ENCODE results near the gene ZFAND3. TPM values are rescaled to one million over a fixed set of nuclear protein-coding genes. Genes with fewer than 3 reads are reported as not detected.
A peak's percentile ranks its signal among the peaks of the same experiment; 100 is the strongest.
"Not testable (repeated sequence)": the region's sequence is repeated elsewhere in the genome, so short reads cannot be mapped to it uniquely, and the experiment has no call there.

Gene ZFAND3
- total RNA-seq, 1 experiment from 2014 or later, result 26.2 TPM

- DNase-seq, result no peak
- Histone ChIP-seq H3K4me3 (no peak overlapping the region), H3K27me3 (no peaks in the 10 kb centered on the region), H3K36me3 (peaks cover 9% of the 10 kb centered on the region), H3K9me3 (peaks cover 7% of the 10 kb centered on the region)
Measured at GRCh38 chr6:37867756-37868446, 48.4 kb downstream of the ZFAND3 start.

DNA sequence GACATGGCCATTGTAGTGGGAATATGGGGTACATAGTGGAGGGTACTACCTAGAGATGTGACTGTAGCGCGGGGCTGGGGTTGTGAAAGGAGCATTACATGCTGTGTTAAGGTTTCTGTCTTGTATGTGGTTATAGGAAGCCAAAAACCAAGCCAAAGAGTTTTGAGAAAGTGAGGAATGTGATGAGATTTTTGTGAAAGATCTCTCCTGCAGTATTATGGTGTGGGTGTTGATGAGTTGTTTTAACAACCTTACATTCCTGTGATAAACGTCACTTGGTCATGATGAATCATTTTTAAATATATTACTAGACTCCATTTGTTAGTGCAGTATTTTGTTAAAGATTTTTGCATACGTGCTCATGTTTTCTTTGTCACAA lies 48.9 kb downstream of the ZFAND3 start:
- H3K36me3 ChIP-seq, result peaks cover 9% of the 10 kb centered on the region
- DNase-seq, result peak; percentile 22

GRCh38 chr6:37871616-37872372 lies 52.3 kb downstream of the ZFAND3 start:
- DNase-seq, result no peak
- Histone ChIP-seq H3K36me3 (no peaks in the 10 kb centered on the region; the same call in none of the 2 replicates), H3K9me3 (peaks cover 7% of the 10 kb centered on the region), H3K4me3 (no peak overlapping the region), H3K27me3 (no peaks in the 10 kb centered on the region)

More for the DNA sequence above, 48.9 kb downstream of the ZFAND3 start:
- no peaks in the 10 kb centered on the region for H3K27me3 ChIP-seq
- H3K9me3 ChIP-seq, result peaks cover 7% of the 10 kb centered on the region
- no peak overlapping the region for H3K4me3 ChIP-seq

- H3K4me3 ChIP-seq, result no peak overlapping the region
- DNase-seq, result no peak
- peaks cover 7% of the 10 kb centered on the region for H3K9me3 ChIP-seq
- H3K36me3 ChIP-seq, result no peaks in the 10 kb centered on the region; the same call in none of the 2 replicates
- no peaks in the 10 kb centered on the region for H3K27me3 ChIP-seq
Measured at GRCh38 chr6:37872373-37872745, 52.8 kb downstream of the ZFAND3 start.

DNA sequence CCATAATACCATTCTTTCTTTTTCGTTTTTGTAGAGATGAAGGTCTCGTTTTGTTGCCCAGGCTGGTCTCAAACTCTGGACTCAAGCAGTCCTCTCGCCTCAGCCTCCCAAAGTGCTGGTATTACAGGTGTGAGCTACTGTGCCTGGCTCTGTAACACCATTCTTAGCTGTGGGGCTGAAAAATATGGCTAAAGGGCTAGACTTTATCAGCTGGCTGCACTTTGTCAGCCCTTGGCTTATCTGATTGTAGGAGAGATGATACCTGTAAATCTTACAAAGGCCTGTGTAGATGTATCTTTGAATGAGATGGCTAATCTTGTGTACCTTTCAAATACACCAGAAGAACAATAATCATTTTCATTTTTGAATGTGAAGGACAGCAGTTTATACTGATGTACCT lies 55.2 kb downstream of the ZFAND3 start:
- DNase-seq, result no peak
- Histone ChIP-seq H3K27me3 (no peaks in the 10 kb centered on the region), H3K9me3 (peaks cover 7% of the 10 kb centered on the region), H3K4me3 (no peak overlapping the region), H3K36me3 (no peaks in the 10 kb centered on the region; the same call in none of the 2 replicates)

GRCh38 chr6:37875561-37876309 lies 56.2 kb downstream of the ZFAND3 start:
- Histone ChIP-seq H3K4me3 (no peak overlapping the region), H3K27me3 (no peaks in the 10 kb centered on the region), H3K36me3 (no peaks in the 10 kb centered on the region; the same call in none of the 2 replicates), H3K9me3 (peaks cover 7% of the 10 kb centered on the region)
- no peak for DNase-seq

- H3K36me3 ChIP-seq, result no peaks in the 10 kb centered on the region; the same call in none of the 2 replicates
- H3K4me3 ChIP-seq, result no peak overlapping the region
- H3K9me3 ChIP-seq, result no peaks in the 10 kb centered on the region
- no peaks in the 10 kb centered on the region for H3K27me3 ChIP-seq
- no peak for DNase-seq
Measured at GRCh38 chr6:37876843-37877242, 57.3 kb downstream of the ZFAND3 start.

GRCh38 chr6:37877373-37878149 lies 58.0 kb downstream of the ZFAND3 start:
- H3K9me3 ChIP-seq, result no peaks in the 10 kb centered on the region
- H3K4me3 ChIP-seq, result no peak overlapping the region
- DNase-seq, result no peak
- no peaks in the 10 kb centered on the region for H3K27me3 ChIP-seq
- H3K36me3 ChIP-seq, result no peaks in the 10 kb centered on the region; the same call in none of the 2 replicates

GRCh38 chr6:37878150-37878710 lies 58.7 kb downstream of the ZFAND3 start:
- no peak overlapping the region for H3K4me3 ChIP-seq
- H3K36me3 ChIP-seq, result no peaks in the 10 kb centered on the region; the same call in none of the 2 replicates
- H3K9me3 ChIP-seq, result no peaks in the 10 kb centered on the region
- no peak for DNase-seq
- H3K27me3 ChIP-seq, result no peaks in the 10 kb centered on the region

DNA sequence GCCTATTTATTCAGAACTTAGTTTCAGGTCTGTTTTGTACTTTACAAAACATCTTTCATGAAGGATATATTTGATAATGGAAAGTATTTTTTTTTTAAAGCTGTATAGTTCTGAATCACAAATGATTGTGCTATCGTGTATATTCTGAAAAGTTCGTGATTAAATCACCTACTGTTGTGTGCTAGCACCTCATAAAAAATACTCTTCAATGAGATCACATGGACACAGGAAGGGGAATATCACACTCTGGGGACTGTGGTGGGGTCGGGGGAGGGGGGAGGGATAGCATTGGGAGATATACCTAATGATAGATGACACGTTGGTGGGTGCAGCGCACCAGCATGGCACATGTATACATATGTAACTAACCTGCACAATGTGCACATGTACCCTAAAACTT lies 61.1 kb downstream of the ZFAND3 start:
- H3K27me3 ChIP-seq, H3K9me3 ChIP-seq, DNase-seq, H3K36me3 ChIP-seq, H3K4me3 ChIP-seq: not testable (repeated sequence)

DNA sequence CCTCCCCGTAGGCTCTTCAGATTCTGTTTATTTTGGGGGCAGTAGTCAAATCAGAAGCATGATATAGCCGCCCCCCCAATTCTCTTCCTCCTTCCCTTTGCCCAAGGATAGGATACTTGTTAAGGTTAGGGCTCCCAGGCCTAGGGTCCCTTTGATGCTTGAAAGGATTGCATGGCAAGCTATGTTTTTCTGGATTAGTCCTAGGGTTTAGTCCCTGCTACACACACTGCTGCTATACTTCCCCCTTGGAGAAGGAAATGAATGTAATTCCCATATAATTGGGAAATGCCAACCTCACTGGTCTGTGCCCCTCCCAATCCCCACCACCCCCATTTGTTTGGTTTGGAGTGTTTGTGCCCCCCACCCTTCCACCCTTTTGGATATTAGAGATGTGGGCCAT lies 62.8 kb downstream of the ZFAND3 start:
- Histone ChIP-seq H3K27me3 (no peaks in the 10 kb centered on the region), H3K4me3 (no peak overlapping the region), H3K9me3 (no peaks in the 10 kb centered on the region), H3K36me3 (no peaks in the 10 kb centered on the region; the same call in 1 of the 2 replicates)
- DNase-seq, result no peak

DNA sequence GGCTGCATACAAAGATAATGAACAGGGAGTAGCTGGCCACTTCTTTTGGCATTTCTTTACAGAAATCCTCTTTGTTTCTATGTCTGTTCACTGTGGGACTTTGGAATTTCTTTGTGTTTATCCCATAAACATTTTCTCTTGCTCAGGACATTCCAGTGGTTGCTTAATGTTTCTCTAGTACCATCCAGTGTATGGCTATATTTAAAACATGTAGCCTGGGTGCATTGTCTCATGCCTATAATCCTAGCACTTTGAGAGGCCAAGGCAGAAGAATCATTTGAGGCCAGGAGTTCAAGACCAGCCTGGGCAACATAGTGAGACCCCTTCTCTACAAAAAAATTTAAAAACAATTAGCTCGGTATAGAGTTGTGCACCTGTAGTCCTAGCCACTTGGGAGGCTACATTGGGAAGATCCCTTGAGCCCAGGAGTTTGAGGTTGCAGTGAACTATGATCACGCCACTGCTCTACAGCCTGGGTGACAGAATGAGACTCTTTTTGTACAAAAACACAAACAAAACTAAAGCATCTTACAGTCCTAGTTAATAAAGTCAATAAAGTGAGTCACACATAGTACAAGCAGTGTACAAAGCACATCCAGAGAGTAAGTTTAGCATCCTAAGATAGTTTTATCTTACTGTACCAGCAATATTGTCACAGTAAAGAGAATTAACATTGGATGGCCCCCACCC lies 63.3 kb downstream of the ZFAND3 start:
- H3K9me3 ChIP-seq, result no peaks in the 10 kb centered on the region
- no peak overlapping the region for H3K4me3 ChIP-seq
- no peak for DNase-seq
- H3K36me3 ChIP-seq, result no peaks in the 10 kb centered on the region; the same call in 1 of the 2 replicates
- H3K27me3 ChIP-seq, result no peaks in the 10 kb centered on the region

DNA sequence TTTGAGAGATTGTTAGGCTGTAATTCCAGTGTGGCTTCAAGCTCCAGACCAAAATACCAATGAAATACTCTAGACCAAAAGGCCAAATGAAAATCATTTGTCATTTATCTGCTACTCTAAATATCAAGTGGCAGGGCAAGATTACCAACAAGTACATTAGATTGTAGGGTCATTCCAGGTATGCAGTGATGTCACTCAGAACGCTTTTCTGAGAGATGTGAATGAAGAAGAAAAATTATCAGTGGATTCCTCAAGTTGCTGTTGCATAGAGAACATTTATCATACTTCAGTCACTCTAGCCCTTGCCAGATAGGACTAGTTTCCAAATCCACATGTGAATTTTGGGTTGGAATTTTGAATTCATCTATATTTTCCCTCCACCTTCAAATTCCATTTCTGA lies 65.0 kb downstream of the ZFAND3 start:
- Histone ChIP-seq H3K9me3 (no peaks in the 10 kb centered on the region), H3K27me3 (no peaks in the 10 kb centered on the region), H3K36me3 (no peaks in the 10 kb centered on the region; the same call in 1 of the 2 replicates), H3K4me3 (no peak overlapping the region)
- no peak for DNase-seq

DNA sequence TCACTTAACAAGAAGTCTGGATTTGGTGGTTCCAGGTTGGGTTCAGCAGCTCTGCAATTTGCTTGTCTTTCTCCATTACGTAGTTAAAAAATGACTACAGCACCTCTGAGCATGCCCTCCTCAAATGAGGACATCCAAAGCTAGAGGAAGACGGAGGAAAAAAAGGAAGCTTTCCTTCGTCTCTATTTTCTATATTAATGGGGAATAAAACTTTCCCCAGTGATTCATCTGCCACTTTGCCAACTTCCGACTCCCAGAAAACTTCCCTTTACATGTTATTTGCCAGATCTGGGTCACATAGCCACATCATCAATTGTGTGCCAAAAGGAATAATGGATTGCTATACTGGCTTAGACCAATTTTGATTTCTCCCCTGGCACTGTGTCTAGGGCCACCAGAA lies 69.5 kb downstream of the ZFAND3 start:
- DNase-seq, result peak; percentile 44
- no peaks in the 10 kb centered on the region for H3K9me3 ChIP-seq
- peaks cover 6% of the 10 kb centered on the region for H3K36me3 ChIP-seq
- no peaks in the 10 kb centered on the region for H3K27me3 ChIP-seq
- H3K4me3 ChIP-seq, result no peak overlapping the region

GRCh38 chr6:37889486-37889885 lies 70.0 kb downstream of the ZFAND3 start:
- Histone ChIP-seq H3K36me3 (peaks cover 8% of the 10 kb centered on the region), H3K27me3 (no peaks in the 10 kb centered on the region), H3K4me3 (no peak overlapping the region), H3K9me3 (no peaks in the 10 kb centered on the region)
- DNase-seq, result no peak

- Histone ChIP-seq H3K9me3 (no peaks in the 10 kb centered on the region), H3K36me3 (peaks cover 11% of the 10 kb centered on the region), H3K27me3 (no peaks in the 10 kb centered on the region), H3K4me3 (no peak overlapping the region)
- DNase-seq, result no peak
Measured at GRCh38 chr6:37891072-37891471, 71.5 kb downstream of the ZFAND3 start.

All from MG63 (cell line).